ENCODE measurements around the gene REPS1. TPM values are rescaled to one million over a fixed set of nuclear protein-coding genes. Genes with fewer than 3 reads are reported as not detected.

The REPS1 gene
- total and polyA plus RNA-seq, 2 of the 13 experiments (the other 11 are each of a cell fraction or from before 2014, with no cell fraction given): 36.4 to 38.3 TPM

DNA sequence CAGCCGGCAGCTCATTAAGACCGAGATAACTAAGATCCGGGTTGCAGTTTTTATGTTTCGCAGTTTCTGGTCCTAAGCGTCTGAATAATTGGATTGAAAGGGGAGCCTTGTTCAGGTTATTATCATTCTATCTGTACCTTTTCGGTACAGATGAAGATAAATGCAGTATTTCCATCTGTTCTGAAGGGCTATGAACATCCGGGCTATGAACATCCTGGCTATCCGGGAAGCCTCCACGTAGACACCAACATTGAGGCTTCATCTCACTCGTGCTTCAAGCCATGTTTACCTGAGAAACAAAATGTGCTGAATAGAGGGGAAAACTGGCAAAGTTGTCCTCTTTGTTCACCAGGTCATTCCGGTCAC is 399 bp upstream of the REPS1 start (continued):
- TF ChIP-seq, protein P1, sequence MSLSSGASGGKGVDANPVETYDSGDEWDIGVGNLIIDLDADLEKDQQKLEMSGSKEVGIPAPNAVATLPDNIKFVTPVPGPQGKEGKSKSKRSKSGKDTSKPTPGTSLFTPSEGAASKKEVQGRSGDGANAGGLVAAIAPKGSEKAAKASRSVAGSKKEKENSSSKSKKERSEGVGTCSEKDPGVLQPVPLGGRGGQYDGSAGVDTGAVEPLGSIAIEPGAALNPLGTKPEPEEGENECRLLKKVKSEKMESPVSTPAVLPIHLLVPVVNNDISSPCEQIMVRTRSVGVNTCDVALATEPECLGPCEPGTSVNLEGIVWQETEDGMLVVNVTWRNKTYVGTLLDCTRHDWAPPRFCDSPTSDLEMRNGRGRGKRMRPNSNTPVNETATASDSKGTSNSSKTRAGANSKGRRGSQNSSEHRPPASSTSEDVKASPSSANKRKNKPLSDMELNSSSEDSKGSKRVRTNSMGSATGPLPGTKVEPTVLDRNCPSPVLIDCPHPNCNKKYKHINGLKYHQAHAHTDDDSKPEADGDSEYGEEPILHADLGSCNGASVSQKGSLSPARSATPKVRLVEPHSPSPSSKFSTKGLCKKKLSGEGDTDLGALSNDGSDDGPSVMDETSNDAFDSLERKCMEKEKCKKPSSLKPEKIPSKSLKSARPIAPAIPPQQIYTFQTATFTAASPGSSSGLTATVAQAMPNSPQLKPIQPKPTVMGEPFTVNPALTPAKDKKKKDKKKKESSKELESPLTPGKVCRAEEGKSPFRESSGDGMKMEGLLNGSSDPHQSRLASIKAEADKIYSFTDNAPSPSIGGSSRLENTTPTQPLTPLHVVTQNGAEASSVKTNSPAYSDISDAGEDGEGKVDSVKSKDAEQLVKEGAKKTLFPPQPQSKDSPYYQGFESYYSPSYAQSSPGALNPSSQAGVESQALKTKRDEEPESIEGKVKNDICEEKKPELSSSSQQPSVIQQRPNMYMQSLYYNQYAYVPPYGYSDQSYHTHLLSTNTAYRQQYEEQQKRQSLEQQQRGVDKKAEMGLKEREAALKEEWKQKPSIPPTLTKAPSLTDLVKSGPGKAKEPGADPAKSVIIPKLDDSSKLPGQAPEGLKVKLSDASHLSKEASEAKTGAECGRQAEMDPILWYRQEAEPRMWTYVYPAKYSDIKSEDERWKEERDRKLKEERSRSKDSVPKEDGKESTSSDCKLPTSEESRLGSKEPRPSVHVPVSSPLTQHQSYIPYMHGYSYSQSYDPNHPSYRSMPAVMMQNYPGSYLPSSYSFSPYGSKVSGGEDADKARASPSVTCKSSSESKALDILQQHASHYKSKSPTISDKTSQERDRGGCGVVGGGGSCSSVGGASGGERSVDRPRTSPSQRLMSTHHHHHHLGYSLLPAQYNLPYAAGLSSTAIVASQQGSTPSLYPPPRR (CRISPR knock-in tag; IDR thresholded peaks at IDR 0.05; ENCODE audit: borderline replicate concordance): no peak
- TF ChIP-seq ZNF44 (CRISPR knock-in tag; IDR thresholded peaks at IDR 0.05) (no peak), ZNF546 (CRISPR knock-in tag; conservative IDR thresholded peaks at IDR 0.05) (0 out of 2 replicates have a peak, but pooled peaks have one; percentile 14), PHB2 (IDR thresholded peaks at IDR 0.05; ENCODE audit: partially characterized antibody) (no peak), JDP2 (CRISPR knock-in tag; IDR thresholded peaks at IDR 0.05; ENCODE audit: borderline replicate concordance) (no peak), LCORL (IDR thresholded peaks at IDR 0.05) (no peak), LCORL (CRISPR knock-in tag; IDR thresholded peaks at IDR 0.05) (0 out of 2 replicates have a peak, but pooled peaks have one; percentile 29), ZNF24 (IDR thresholded peaks at IDR 0.05) (0 out of 2 replicates have a peak, but pooled peaks have one; percentile 1), ZNF501 (CRISPR knock-in tag; IDR thresholded peaks at IDR 0.05) (peak; percentile 39; the same call in 1 of the 2 replicates), HMG20A (CRISPR knock-in tag; IDR thresholded peaks at IDR 0.05; ENCODE audit: borderline replicate concordance) (no peak), SSRP1 (CRISPR knock-in tag; IDR thresholded peaks at IDR 0.05) (no peak), ZNF512 (CRISPR knock-in tag; IDR thresholded peaks at IDR 0.05) (no peak), MTF1 (CRISPR knock-in tag; IDR thresholded peaks at IDR 0.05) (no peak), CHCHD3 (CRISPR knock-in tag; IDR thresholded peaks at IDR 0.05) (no peak), ZNF768 (CRISPR knock-in tag; IDR thresholded peaks at IDR 0.05) (no peak), ZKSCAN5 (CRISPR knock-in tag; IDR thresholded peaks at IDR 0.05) (no peak), ZNF556 (CRISPR knock-in tag; IDR thresholded peaks at IDR 0.05; ENCODE audit: borderline replicate concordance) (no peak), SOX5 (CRISPR knock-in tag; IDR thresholded peaks at IDR 0.05; ENCODE audit: borderline replicate concordance) (0 out of 2 replicates have a peak, but pooled peaks have one; percentile 1), ZMAT3 (CRISPR knock-in tag; conservative IDR thresholded peaks at IDR 0.05) (no peak)
- TF ChIP-seq, protein P2, sequence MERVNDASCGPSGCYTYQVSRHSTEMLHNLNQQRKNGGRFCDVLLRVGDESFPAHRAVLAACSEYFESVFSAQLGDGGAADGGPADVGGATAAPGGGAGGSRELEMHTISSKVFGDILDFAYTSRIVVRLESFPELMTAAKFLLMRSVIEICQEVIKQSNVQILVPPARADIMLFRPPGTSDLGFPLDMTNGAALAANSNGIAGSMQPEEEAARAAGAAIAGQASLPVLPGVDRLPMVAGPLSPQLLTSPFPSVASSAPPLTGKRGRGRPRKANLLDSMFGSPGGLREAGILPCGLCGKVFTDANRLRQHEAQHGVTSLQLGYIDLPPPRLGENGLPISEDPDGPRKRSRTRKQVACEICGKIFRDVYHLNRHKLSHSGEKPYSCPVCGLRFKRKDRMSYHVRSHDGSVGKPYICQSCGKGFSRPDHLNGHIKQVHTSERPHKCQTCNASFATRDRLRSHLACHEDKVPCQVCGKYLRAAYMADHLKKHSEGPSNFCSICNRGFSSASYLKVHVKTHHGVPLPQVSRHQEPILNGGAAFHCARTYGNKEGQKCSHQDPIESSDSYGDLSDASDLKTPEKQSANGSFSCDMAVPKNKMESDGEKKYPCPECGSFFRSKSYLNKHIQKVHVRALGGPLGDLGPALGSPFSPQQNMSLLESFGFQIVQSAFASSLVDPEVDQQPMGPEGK (CRISPR knock-in tag; IDR thresholded peaks at IDR 0.05): no peak; the same call in 1 of the 2 replicates
- TF ChIP-seq, protein P3, sequence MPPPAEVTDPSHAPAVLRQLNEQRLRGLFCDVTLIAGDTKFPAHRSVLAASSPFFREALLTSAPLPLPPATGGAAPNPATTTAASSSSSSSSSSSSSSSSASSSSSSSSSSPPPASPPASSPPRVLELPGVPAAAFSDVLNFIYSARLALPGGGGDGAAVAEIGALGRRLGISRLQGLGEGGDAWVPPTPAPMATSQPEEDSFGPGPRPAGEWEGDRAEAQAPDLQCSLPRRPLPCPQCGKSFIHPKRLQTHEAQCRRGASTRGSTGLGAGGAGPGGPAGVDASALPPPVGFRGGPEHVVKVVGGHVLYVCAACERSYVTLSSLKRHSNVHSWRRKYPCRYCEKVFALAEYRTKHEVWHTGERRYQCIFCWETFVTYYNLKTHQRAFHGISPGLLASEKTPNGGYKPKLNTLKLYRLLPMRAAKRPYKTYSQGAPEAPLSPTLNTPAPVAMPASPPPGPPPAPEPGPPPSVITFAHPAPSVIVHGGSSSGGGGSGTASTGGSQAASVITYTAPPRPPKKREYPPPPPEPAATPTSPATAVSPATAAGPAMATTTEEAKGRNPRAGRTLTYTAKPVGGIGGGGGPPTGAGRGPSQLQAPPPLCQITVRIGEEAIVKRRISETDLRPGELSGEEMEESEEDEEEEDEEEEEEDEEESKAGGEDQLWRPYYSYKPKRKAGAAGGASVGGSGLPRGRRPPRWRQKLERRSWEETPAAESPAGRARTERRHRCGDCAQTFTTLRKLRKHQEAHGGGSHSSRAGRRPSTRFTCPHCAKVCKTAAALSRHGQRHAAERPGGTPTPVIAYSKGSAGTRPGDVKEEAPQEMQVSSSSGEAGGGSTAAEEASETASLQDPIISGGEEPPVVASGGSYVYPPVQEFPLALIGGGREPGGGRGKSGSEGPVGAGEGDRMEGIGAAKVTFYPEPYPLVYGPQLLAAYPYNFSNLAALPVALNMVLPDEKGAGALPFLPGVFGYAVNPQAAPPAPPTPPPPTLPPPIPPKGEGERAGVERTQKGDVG (CRISPR knock-in tag; IDR thresholded peaks at IDR 0.05; ENCODE audit: borderline replicate concordance): no peak
